Subcutaneous abdominal adipose tissue (tissue), 5 donors: ENCODE results near the gene UCK2.

ENCODE experiments used
- H3K27ac ChIP-seq: one replicate; pipeline ENCODE4 v1.7.0; 2013; ENCODE audit warnings: low read depth, mild to moderate bottlenecking, inconsistent platforms, low read length, moderate library complexity
- H3K27me3 ChIP-seq, 5 donors: one replicate each; pipeline ENCODE4 v1.7.0; 2013; ENCODE audit warnings: low read length in 5 of 5, inconsistent platforms in 1 of 5; ENCODE audit not compliant: control insufficient read depth in 5 of 5, insufficient read depth in 4 of 5
- H3K36me3 ChIP-seq, 5 donors: one replicate each; pipeline ENCODE4 v1.7.0; 2013; ENCODE audit warnings: low read length in 5 of 5; ENCODE audit not compliant: control insufficient read depth in 5 of 5, insufficient read depth in 5 of 5
- H3K4me1 ChIP-seq, 5 donors: one replicate each; pipeline ENCODE4 v1.7.0; 2013; ENCODE audit warnings: low read length in 5 of 5, mild to moderate bottlenecking in 3 of 5, moderate library complexity in 1 of 5; ENCODE audit not compliant: control insufficient read depth in 5 of 5, insufficient read depth in 5 of 5
- H3K4me3 ChIP-seq, 5 donors: one replicate each; pipeline ENCODE4 v1.7.0; 2013; ENCODE audit warnings: low read length in 5 of 5, low read depth in 1 of 5
- H3K9ac ChIP-seq, 5 donors: one replicate each; pipeline ENCODE4 v1.7.0; 2013; ENCODE audit warnings: low read length in 5 of 5, mild to moderate bottlenecking in 4 of 5, moderate library complexity in 3 of 5
- H3K9me3 ChIP-seq, 5 donors: one replicate each; pipeline ENCODE4 v1.7.0; 2013; ENCODE audit warnings: low read length in 5 of 5; ENCODE audit not compliant: control insufficient read depth in 5 of 5
- donor health status: healthy.
- donor health status: healthy.
- donor health status: healthy.
- donor health status: healthy.
- donor health status: healthy.

The UCK2 gene

GRCh38 chr1:165886193-165886592, 58.8 kb downstream of the UCK2 start:
- H3K4me1 ChIP-seq = peaks cover 0 to 17% (median 0%) of the 10 kb centered on the region in 5 donors
- H3K27ac ChIP-seq = no peak overlapping the region
- H3K9ac ChIP-seq = no peak overlapping the region

DNA sequence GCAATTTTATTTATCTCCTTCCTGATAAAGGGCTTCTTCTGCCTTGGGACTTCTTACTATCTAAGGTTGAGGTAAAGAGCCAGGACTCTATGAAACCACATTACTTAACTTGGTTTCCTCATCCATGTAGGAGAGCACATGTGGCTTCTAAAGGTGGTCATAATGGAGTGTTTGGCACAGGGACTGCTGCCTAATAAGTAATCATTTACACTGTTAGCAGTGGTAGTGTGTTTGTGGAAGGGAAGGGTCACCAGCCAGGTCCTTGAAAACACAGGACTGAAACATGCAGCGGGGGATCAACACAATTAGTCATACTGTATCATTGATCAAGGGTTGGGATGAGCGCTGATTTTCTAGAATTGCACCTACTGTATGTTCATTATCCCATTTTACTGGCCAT, 59.6 kb downstream of the UCK2 start:
- H3K4me3 ChIP-seq = no peak overlapping the region
- H3K9ac ChIP-seq = no peak overlapping the region
- H3K9me3 ChIP-seq = no peaks in the 10 kb centered on the region
- H3K36me3 ChIP-seq = peaks cover 0 to 11% (median 9%) of the 10 kb centered on the region in 5 donors
- H3K27ac ChIP-seq = no peak overlapping the region
- H3K27me3 ChIP-seq = no peaks in the 10 kb centered on the region
- H3K4me1 ChIP-seq = peaks cover 0 to 17% (median 0%) of the 10 kb centered on the region in 5 donors

More at GRCh38 chr1:165886193-165886592, 58.8 kb downstream of the UCK2 start:
- no peak overlapping the region for H3K4me3 ChIP-seq
- no peaks in the 10 kb centered on the region for H3K27me3 ChIP-seq
- H3K36me3 ChIP-seq = peaks cover 0 to 4% (median 1%) of the 10 kb centered on the region in 5 donors
- H3K9me3 ChIP-seq = no peaks in the 10 kb centered on the region

DNA sequence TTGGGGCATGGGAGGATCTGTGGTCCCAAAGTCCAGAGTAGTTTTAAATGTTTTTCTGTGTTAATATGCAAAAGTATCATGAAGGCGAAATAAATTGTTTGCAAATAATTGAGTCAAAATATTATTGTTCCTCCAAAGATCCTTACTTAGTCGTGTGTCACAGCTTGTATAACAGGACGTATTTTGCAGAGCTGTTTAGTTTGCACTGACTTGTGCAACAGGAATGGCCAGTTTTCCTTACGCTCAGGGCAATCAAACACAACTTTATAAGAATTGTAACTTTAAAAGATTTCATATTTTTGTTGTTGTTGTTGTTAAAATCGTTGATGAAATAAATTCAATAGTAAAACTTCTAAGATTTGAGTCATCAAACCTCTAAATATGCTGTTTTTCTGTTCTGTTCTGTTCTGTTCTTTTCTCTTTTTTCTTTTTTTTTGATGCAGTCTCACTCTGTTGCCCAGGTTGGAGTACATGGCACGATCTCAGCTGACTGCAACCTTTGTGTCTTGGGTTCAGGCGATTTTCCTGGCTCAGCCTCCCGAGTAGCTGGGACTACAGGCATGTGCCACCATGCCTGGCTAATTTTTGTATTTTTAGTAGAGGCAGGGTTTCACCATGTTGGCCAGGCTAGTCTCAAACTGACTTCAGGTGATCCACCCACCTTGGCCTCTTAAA, 60.6 kb downstream of the UCK2 start:
- Histone ChIP-seq H3K27ac (no peak overlapping the region), H3K4me3 (no peak overlapping the region), H3K9ac (no peak overlapping the region)

DNA sequence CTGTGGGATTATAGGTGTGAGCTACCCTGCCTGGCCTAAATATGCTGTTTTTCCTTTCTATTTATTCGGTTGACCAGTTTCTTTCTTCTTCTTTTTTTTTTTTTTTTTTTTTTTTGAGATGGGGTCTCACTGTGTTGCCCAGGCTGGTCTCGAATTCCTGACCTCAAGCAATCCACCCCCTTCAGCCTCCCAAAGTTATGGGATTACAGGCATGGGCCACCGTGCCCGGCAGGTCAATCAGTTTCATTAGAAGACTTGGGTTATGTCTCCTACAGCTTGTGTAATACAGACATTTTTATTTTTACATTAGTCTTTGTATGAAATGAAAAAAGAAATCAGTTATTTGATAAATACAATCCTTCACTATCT, 61.1 kb downstream of the UCK2 start:
- no peaks in the 10 kb centered on the region for H3K27me3 ChIP-seq
- H3K4me1 ChIP-seq = peaks cover 0 to 17% (median 0%) of the 10 kb centered on the region in 5 donors
- no peak overlapping the region for H3K9ac ChIP-seq
- peaks cover 0 to 18% (median 11%) of the 10 kb centered on the region in 5 donors for H3K36me3 ChIP-seq
- H3K4me3 ChIP-seq = no peak overlapping the region
- H3K27ac ChIP-seq = no peak overlapping the region
- no peaks in the 10 kb centered on the region for H3K9me3 ChIP-seq

More for the DNA sequence above, 60.6 kb downstream of the UCK2 start:
- peaks cover 0 to 17% (median 11%) of the 10 kb centered on the region in 5 donors for H3K36me3 ChIP-seq
- H3K4me1 ChIP-seq = peaks cover 0 to 17% (median 0%) of the 10 kb centered on the region in 5 donors
- no peaks in the 10 kb centered on the region for H3K9me3 ChIP-seq
- no peaks in the 10 kb centered on the region for H3K27me3 ChIP-seq

- Histone ChIP-seq H3K9me3 (no peaks in the 10 kb centered on the region), H3K27ac (no peak overlapping the region), H3K36me3 (peaks cover 5 to 22% (median 12%) of the 10 kb centered on the region in 5 donors), H3K4me3 (no peak overlapping the region), H3K9ac (no peak overlapping the region), H3K27me3 (no peaks in the 10 kb centered on the region), H3K4me1 (peaks cover 0 to 4% (median 0%) of the 10 kb centered on the region in 5 donors)
Observed at GRCh38 chr1:165890684-165891083, 63.3 kb downstream of the UCK2 start.

- peaks cover 5 to 26% (median 18%) of the 10 kb centered on the region in 5 donors for H3K36me3 ChIP-seq
- no peak overlapping the region for H3K9ac ChIP-seq
- peaks cover 0 to 4% (median 0%) of the 10 kb centered on the region in 5 donors for H3K4me1 ChIP-seq
- no peaks in the 10 kb centered on the region for H3K27me3 ChIP-seq
- no peak overlapping the region for H3K27ac ChIP-seq
- H3K4me3 ChIP-seq = no peak overlapping the region
- H3K9me3 ChIP-seq = no peaks in the 10 kb centered on the region
Observed at GRCh38 chr1:165891111-165891860, 63.9 kb downstream of the UCK2 start.

- H3K27me3 ChIP-seq = no peaks in the 10 kb centered on the region
- no peaks in the 10 kb centered on the region for H3K9me3 ChIP-seq
- H3K36me3 ChIP-seq = peaks cover 5 to 36% (median 22%) of the 10 kb centered on the region in 5 donors
- H3K4me1 ChIP-seq = peaks cover 0 to 6% (median 3%) of the 10 kb centered on the region in 5 donors
- no peak overlapping the region for H3K4me3 ChIP-seq
- no peak overlapping the region for H3K9ac ChIP-seq
- H3K27ac ChIP-seq = no peak overlapping the region
Observed at GRCh38 chr1:165892935-165893334, 65.5 kb downstream of the UCK2 start.

DNA sequence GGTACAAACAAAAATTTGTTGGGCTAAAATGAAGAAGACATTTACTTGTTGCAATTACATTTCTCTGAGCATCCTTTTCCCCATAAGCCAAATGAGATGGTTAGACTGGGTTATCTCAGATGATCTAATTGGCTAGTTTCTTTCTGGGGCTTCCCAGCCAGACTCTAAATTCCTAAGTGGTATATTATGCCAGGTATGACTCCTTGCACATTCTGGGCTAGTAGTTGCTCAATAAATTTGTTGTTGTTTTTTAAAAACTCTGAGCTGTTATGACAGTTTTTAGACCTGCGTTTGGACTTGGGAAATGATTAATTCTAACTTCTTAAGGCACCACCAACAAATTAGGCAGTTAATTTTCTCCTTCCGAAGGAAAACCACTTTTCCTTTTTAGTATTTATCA, 66.1 kb downstream of the UCK2 start:
- H3K4me1 ChIP-seq = peaks cover 0 to 7% (median 3%) of the 10 kb centered on the region in 5 donors
- no peak overlapping the region for H3K9ac ChIP-seq
- no peak overlapping the region for H3K4me3 ChIP-seq
- no peaks in the 10 kb centered on the region for H3K27me3 ChIP-seq
- H3K27ac ChIP-seq = no peak overlapping the region
- H3K36me3 ChIP-seq = peaks cover 5 to 36% (median 22%) of the 10 kb centered on the region in 5 donors
- H3K9me3 ChIP-seq = no peaks in the 10 kb centered on the region

DNA sequence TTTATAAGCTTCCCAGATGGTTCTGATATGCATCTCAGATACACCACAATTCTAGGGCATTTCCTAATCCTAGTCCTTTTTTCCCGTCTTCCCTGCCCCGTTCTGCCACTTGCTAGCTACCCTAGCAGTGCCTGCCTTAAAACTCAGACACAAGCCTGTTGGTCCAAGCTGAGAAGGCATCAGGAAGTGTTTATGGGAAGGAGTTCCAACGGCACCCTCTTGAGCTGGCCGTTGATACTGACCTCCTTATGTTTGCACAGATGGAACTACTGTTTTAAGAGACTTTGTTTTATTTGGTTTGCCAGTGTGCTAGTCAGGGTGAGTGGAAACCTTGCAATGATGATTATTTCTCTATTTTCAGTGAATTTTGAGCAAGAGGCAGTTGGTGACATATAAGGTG, 67.2 kb downstream of the UCK2 start:
- H3K27ac ChIP-seq = no peak overlapping the region
- no peak overlapping the region for H3K9ac ChIP-seq
- H3K27me3 ChIP-seq = no peaks in the 10 kb centered on the region
- peaks cover 0 to 11% (median 5%) of the 10 kb centered on the region in 5 donors for H3K4me1 ChIP-seq
- H3K4me3 ChIP-seq = no peak overlapping the region
- H3K36me3 ChIP-seq = peaks cover 5 to 36% (median 22%) of the 10 kb centered on the region in 5 donors
- H3K9me3 ChIP-seq = no peaks in the 10 kb centered on the region

DNA sequence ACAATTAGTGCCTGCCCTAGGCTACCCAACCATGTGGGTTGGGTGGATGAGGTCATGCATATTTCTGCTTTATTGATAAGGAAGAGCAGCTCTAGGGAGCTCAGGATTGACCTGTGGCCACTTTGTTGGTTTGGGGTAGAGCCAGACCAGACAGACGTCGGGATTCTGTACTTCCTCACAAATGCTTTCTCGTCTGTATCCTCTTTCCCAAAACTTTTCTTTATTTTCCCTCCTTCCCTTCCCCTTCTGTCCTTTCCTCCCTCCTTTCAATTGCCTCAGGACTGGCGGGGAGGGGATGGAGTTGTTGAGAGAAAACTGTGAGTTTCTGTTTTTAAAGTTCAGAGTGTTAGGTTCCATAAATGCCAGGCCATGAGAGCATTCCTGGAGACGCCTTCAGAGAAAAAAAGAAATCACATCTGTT, 68.0 kb downstream of the UCK2 start:
- H3K27ac ChIP-seq = no peak overlapping the region

More for the DNA sequence above, 68.0 kb downstream of the UCK2 start:
- Histone ChIP-seq H3K36me3 (peaks cover 5 to 36% (median 22%) of the 10 kb centered on the region in 5 donors), H3K4me3 (no peak overlapping the region), H3K4me1 (peaks cover 0 to 13% (median 6%) of the 10 kb centered on the region in 5 donors), H3K9ac (no peak overlapping the region), H3K9me3 (no peaks in the 10 kb centered on the region), H3K27me3 (no peaks in the 10 kb centered on the region)
